Fibroblast of skin of right quadriceps (primary cell): ENCODE data around the gene DNAAF6.
"Not testable (repeated sequence)": the region's sequence is repeated elsewhere in the genome, so short reads cannot be mapped to it uniquely, and the experiment has no call there.

Source experiments
- DNase-seq: peaks from one replicate; pipeline ENCODE4 v3.0.0-alpha.2; 2013

DNAAF6 gene

GRCh38 chrX:107205770-107206696 is at the start of gene DNAAF6, which contains the start of gene NUP62CL:
DNAAF6 (plus strand) TSS chrX:107206611; CDS start chrX:107212876, 6,265 bp downstream.
NUP62CL (minus strand) TSS chrX:107206433; CDS start chrX:107175146, 31,287 bp downstream.
- DNase-seq = peak; percentile 16

- not testable (repeated sequence) for DNase-seq
These were observed 48.8 kb upstream of the DNAAF6 start for GRCh38 chrX:107157618-107158017.

GRCh38 chrX:107167163-107167921 is 39.1 kb upstream of the DNAAF6 start:
- DNase-seq = no peak

- no peak for DNase-seq
These were observed 38.2 kb upstream of the DNAAF6 start for GRCh38 chrX:107168257-107168656.

- no peak for DNase-seq
These were observed 37.7 kb upstream of the DNAAF6 start for GRCh38 chrX:107168712-107169111.

- DNase-seq = no peak
These were observed 34.9 kb upstream of the DNAAF6 start for GRCh38 chrX:107171369-107172102.

- no peak for DNase-seq
These were observed 9.1 kb upstream of the DNAAF6 start for GRCh38 chrX:107197319-107197718.

GRCh38 chrX:107198074-107198473 is 8.3 kb upstream of the DNAAF6 start:
- not testable (repeated sequence) for DNase-seq

- DNase-seq = no peak
These were observed 6.9 kb upstream of the DNAAF6 start for GRCh38 chrX:107199491-107199890.

- no peak for DNase-seq
These were observed 2.3 kb upstream of the DNAAF6 start for GRCh38 chrX:107204068-107204605.

GRCh38 chrX:107206697-107207065 is 270 bp downstream of the DNAAF6 start:
- no peak for DNase-seq

GRCh38 chrX:107207089-107207488 is 678 bp downstream of the DNAAF6 start:
- no peak for DNase-seq

GRCh38 chrX:107207943-107208342 is 1.5 kb downstream of the DNAAF6 start:
- no peak for DNase-seq

- DNase-seq = no peak
These were observed 7.1 kb downstream of the DNAAF6 start for GRCh38 chrX:107213477-107213876.

- DNase-seq = no peak
These were observed 20.3 kb downstream of the DNAAF6 start for GRCh38 chrX:107226757-107227156.

- DNase-seq = no peak
These were observed 21.5 kb downstream of the DNAAF6 start for GRCh38 chrX:107227780-107228485.

GRCh38 chrX:107228486-107228819 is 22.0 kb downstream of the DNAAF6 start:
- DNase-seq = no peak

- no peak for DNase-seq
These were observed 66.1 kb downstream of the DNAAF6 start for GRCh38 chrX:107272431-107272921.

GRCh38 chrX:107273795-107274194 is 67.4 kb downstream of the DNAAF6 start:
- DNase-seq = no peak

- DNase-seq = no peak
These were observed 82.3 kb downstream of the DNAAF6 start for GRCh38 chrX:107288676-107289075.

GRCh38 chrX:107290019-107290418 is 83.6 kb downstream of the DNAAF6 start:
- DNase-seq = no peak

- DNase-seq = no peak
These were observed 86.6 kb downstream of the DNAAF6 start for GRCh38 chrX:107293056-107293455.
